Suprapubic skin (tissue), 4 donors: ENCODE results near the gene ATP10B.

ENCODE experiments used
- EP300 ChIP-seq: sonication (generic); formaldehyde crosslinking; IDR thresholded peaks from one replicate; pipeline ENCODE4 v1.6.1; 2017; ENCODE audit warnings: antibody characterized with exemption
- POLR2A ChIP-seq, 2 donors: fragments of 450-650 bp; IDR thresholded peaks; one replicate each; pipeline ENCODE4 v1.6.1; 2017; ENCODE audit warnings: antibody characterized with exemption in 2 of 2, mild to moderate bottlenecking in 2 of 2, moderate library complexity in 2 of 2
- POLR2AphosphoS5 ChIP-seq, 3 donors: sonication (generic); formaldehyde crosslinking; IDR thresholded peaks; one replicate each; pipeline ENCODE4 v1.6.1; 2017; ENCODE audit warnings: antibody characterized with exemption in 3 of 3
- TF ChIP-seq, protein P1 (sequence below), 2 donors: fragments of 200-600 bp in 1 of 2; fragments of 450-650 bp in 1 of 2; sonication (generic) in 1 of 2; IDR thresholded peaks; one replicate each; pipeline ENCODE4 v1.5.1; 2016 to 2019; ENCODE audit warnings: antibody characterized with exemption in 2 of 2, mild to moderate bottlenecking in 1 of 2, moderate library complexity in 1 of 2

GRCh38 chr5:160837211-160837610, 14.8 kb downstream of the ATP10B start:
- TF ChIP-seq EP300, result no peak
- TF ChIP-seq, protein P1, sequence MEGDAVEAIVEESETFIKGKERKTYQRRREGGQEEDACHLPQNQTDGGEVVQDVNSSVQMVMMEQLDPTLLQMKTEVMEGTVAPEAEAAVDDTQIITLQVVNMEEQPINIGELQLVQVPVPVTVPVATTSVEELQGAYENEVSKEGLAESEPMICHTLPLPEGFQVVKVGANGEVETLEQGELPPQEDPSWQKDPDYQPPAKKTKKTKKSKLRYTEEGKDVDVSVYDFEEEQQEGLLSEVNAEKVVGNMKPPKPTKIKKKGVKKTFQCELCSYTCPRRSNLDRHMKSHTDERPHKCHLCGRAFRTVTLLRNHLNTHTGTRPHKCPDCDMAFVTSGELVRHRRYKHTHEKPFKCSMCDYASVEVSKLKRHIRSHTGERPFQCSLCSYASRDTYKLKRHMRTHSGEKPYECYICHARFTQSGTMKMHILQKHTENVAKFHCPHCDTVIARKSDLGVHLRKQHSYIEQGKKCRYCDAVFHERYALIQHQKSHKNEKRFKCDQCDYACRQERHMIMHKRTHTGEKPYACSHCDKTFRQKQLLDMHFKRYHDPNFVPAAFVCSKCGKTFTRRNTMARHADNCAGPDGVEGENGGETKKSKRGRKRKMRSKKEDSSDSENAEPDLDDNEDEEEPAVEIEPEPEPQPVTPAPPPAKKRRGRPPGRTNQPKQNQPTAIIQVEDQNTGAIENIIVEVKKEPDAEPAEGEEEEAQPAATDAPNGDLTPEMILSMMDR (IDR thresholded peaks at IDR 0.05), result no peak
- no peak for TF ChIP-seq POLR2A (IDR thresholded peaks at IDR 0.05)
- no peak for TF ChIP-seq POLR2AphosphoS5 (IDR thresholded peaks at IDR 0.05)
